Measurements from ENCODE around the gene FBXL5.

FBXL5 gene

DNA sequence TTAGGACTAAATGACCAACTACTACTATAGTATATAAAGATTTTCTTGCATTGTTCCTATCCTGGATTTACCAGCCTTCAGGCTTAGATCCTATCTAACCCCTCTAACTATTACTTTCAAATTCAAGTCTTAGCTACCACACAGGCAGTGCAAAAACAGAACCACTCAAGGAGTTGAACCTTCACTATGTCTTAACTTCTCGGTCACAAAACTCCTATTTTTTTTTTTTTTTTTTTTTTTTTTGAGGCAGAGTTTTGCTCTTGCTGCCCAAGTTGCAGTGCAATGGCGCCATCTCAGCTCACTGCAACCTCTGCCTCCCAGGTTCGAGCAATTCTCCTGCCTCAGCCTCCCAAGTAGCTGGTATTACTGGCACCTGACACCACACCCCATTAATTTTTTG lies 20.2 kb upstream of the FBXL5 start:
- H3K9ac ChIP-seq (ENCODE audit: insufficient read length, low read depth), result no peak overlapping the region
- H3K4me1 ChIP-seq (ENCODE audit: insufficient read depth, insufficient read length), result no peaks in the 10 kb centered on the region
- peaks cover 43% of the 10 kb centered on the region for H3K36me3 ChIP-seq (ENCODE audit: insufficient read depth, insufficient read length, low read length)
- H3K4me3 ChIP-seq (ENCODE audit: insufficient read length, low read depth), result no peak overlapping the region
- DNase-seq (ENCODE audit: low read depth, low spot score), result no peak
- TF ChIP-seq YY1 (IDR thresholded peaks at IDR 0.05; ENCODE audit: insufficient read depth, insufficient read length) (no peak), SUZ12 (IDR thresholded peaks at IDR 0.05; ENCODE audit: extremely low read depth, insufficient read depth, insufficient read length) (no peak), ZNF274 (IDR thresholded peaks at IDR 0.05; ENCODE audit: low read depth, low read length) (no peak)
- H3K9me3 ChIP-seq (ENCODE audit: insufficient read depth, low read length), result peaks cover 6% of the 10 kb centered on the region; the same call in 1 of the 2 replicates
- no peaks in the 10 kb centered on the region for H3K27me3 ChIP-seq (ENCODE audit: insufficient read depth, insufficient read length)

- Histone ChIP-seq H3K4me1 (ENCODE audit: insufficient read depth, insufficient read length) (no peaks in the 10 kb centered on the region), H3K9me3 (ENCODE audit: insufficient read depth, low read length) (peaks cover 6% of the 10 kb centered on the region; the same call in 1 of the 2 replicates), H3K4me3 (ENCODE audit: insufficient read length, low read depth) (no peak overlapping the region), H3K36me3 (ENCODE audit: insufficient read depth, insufficient read length, low read length) (peaks cover 42% of the 10 kb centered on the region), H3K27me3 (ENCODE audit: insufficient read depth, insufficient read length) (no peaks in the 10 kb centered on the region), H3K9ac (ENCODE audit: insufficient read length, low read depth) (no peak overlapping the region)
- no peak for DNase-seq (ENCODE audit: low read depth, low spot score)
- no peak for TF ChIP-seq ZNF274 (IDR thresholded peaks at IDR 0.05; ENCODE audit: low read depth, low read length)
- no peak for TF ChIP-seq SUZ12 (IDR thresholded peaks at IDR 0.05; ENCODE audit: extremely low read depth, insufficient read depth, insufficient read length)
- TF ChIP-seq YY1 (IDR thresholded peaks at IDR 0.05; ENCODE audit: insufficient read depth, insufficient read length), result no peak
These were observed 19.8 kb upstream of the FBXL5 start for GRCh38 chr4:15674926-15675325.

GRCh38 chr4:15674046-15674445 lies 18.9 kb upstream of the FBXL5 start:
- Histone ChIP-seq H3K9ac (ENCODE audit: insufficient read length, low read depth) (no peak overlapping the region), H3K4me1 (ENCODE audit: insufficient read depth, insufficient read length) (no peaks in the 10 kb centered on the region), H3K4me3 (ENCODE audit: insufficient read length, low read depth) (no peak overlapping the region), H3K27me3 (ENCODE audit: insufficient read depth, insufficient read length) (no peaks in the 10 kb centered on the region), H3K9me3 (ENCODE audit: insufficient read depth, low read length) (peaks cover 6% of the 10 kb centered on the region; the same call in 1 of the 2 replicates), H3K36me3 (ENCODE audit: insufficient read depth, insufficient read length, low read length) (peaks cover 36% of the 10 kb centered on the region)
- no peak for DNase-seq (ENCODE audit: low read depth, low spot score)
- TF ChIP-seq YY1 (IDR thresholded peaks at IDR 0.05; ENCODE audit: insufficient read depth, insufficient read length) (no peak), ZNF274 (IDR thresholded peaks at IDR 0.05; ENCODE audit: low read depth, low read length) (no peak), SUZ12 (IDR thresholded peaks at IDR 0.05; ENCODE audit: extremely low read depth, insufficient read depth, insufficient read length) (no peak)

- peaks cover 39% of the 10 kb centered on the region for H3K36me3 ChIP-seq (ENCODE audit: insufficient read depth, insufficient read length, low read length)
- H3K9ac ChIP-seq (ENCODE audit: insufficient read length, low read depth), result no peak overlapping the region
- H3K9me3 ChIP-seq (ENCODE audit: insufficient read depth, low read length), result peaks cover 6% of the 10 kb centered on the region; the same call in 1 of the 2 replicates
- TF ChIP-seq YY1 (IDR thresholded peaks at IDR 0.05; ENCODE audit: insufficient read depth, insufficient read length) (no peak), ZNF274 (IDR thresholded peaks at IDR 0.05; ENCODE audit: low read depth, low read length) (no peak), SUZ12 (IDR thresholded peaks at IDR 0.05; ENCODE audit: extremely low read depth, insufficient read depth, insufficient read length) (no peak)
- H3K27me3 ChIP-seq (ENCODE audit: insufficient read depth, insufficient read length), result no peaks in the 10 kb centered on the region
- no peak for DNase-seq (ENCODE audit: low read depth, low spot score)
- H3K4me1 ChIP-seq (ENCODE audit: insufficient read depth, insufficient read length), result no peaks in the 10 kb centered on the region
- no peak overlapping the region for H3K4me3 ChIP-seq (ENCODE audit: insufficient read length, low read depth)
These were observed 18.2 kb upstream of the FBXL5 start for GRCh38 chr4:15673337-15673736.

DNA sequence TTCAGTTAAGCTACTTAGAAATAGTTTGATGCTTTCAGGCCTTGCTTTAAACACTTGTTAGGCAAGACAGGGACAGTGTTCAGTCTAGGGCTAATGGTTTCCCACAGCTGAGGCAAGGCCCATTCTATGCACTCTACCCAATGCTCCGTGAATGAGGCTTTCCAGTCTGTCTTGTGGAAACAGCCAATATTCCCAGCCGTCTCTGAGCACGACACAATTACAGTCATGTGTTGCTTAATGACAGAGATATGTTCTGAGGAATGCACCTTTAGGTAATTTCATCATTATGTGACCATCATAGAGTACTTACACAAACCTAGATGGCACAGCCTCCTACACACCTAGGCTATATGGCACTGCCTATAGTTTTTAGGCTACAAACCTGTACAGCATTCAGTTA lies 16.9 kb upstream of the FBXL5 start:
- no peak overlapping the region for H3K9ac ChIP-seq (ENCODE audit: insufficient read length, low read depth)
- H3K4me3 ChIP-seq (ENCODE audit: insufficient read length, low read depth), result no peak overlapping the region
- TF ChIP-seq ZNF274 (IDR thresholded peaks at IDR 0.05; ENCODE audit: low read depth, low read length), result no peak
- no peak for TF ChIP-seq SUZ12 (IDR thresholded peaks at IDR 0.05; ENCODE audit: extremely low read depth, insufficient read depth, insufficient read length)
- TF ChIP-seq YY1 (IDR thresholded peaks at IDR 0.05; ENCODE audit: insufficient read depth, insufficient read length), result no peak
- peaks cover 39% of the 10 kb centered on the region for H3K36me3 ChIP-seq (ENCODE audit: insufficient read depth, insufficient read length, low read length)
- DNase-seq (ENCODE audit: low read depth, low spot score), result no peak
- no peaks in the 10 kb centered on the region for H3K27me3 ChIP-seq (ENCODE audit: insufficient read depth, insufficient read length)
- no peaks in the 10 kb centered on the region for H3K4me1 ChIP-seq (ENCODE audit: insufficient read depth, insufficient read length)
- H3K9me3 ChIP-seq (ENCODE audit: insufficient read depth, low read length), result no peaks in the 10 kb centered on the region

DNA sequence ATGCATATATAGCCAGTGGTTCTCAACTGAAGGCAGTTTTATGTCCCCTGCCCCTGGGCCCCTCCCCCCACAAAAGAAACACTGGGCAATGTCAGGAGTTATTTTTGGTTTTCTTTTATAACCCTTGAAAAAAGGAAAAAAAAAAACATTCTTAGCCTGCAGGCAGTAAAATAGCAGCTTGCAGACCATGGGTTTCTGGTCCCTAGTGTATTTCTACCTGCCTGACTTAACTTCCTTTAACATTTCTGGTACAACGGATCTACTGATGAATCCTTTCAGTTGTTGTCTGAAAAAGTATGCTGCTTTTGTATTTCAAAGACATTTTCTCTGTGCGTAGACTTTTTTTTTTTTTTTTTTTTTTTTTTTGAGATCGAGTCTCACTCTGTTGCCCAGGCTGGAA lies 15.4 kb upstream of the FBXL5 start:
- Histone ChIP-seq H3K9me3 (ENCODE audit: insufficient read depth, low read length) (no peaks in the 10 kb centered on the region), H3K27me3 (ENCODE audit: insufficient read depth, insufficient read length) (no peaks in the 10 kb centered on the region), H3K9ac (ENCODE audit: insufficient read length, low read depth) (no peak overlapping the region), H3K4me3 (ENCODE audit: insufficient read length, low read depth) (no peak overlapping the region), H3K4me1 (ENCODE audit: insufficient read depth, insufficient read length) (no peaks in the 10 kb centered on the region), H3K36me3 (ENCODE audit: insufficient read depth, insufficient read length, low read length) (peaks cover 50% of the 10 kb centered on the region)
- no peak for DNase-seq (ENCODE audit: low read depth, low spot score)
- TF ChIP-seq ZNF274 (IDR thresholded peaks at IDR 0.05; ENCODE audit: low read depth, low read length) (no peak), YY1 (IDR thresholded peaks at IDR 0.05; ENCODE audit: insufficient read depth, insufficient read length) (no peak), SUZ12 (IDR thresholded peaks at IDR 0.05; ENCODE audit: extremely low read depth, insufficient read depth, insufficient read length) (no peak)

- no peak overlapping the region for H3K9ac ChIP-seq (ENCODE audit: insufficient read length, low read depth)
- H3K9me3 ChIP-seq (ENCODE audit: insufficient read depth, low read length), result no peaks in the 10 kb centered on the region
- DNase-seq (ENCODE audit: low read depth, low spot score), result no peak
- no peak for TF ChIP-seq SUZ12 (IDR thresholded peaks at IDR 0.05; ENCODE audit: extremely low read depth, insufficient read depth, insufficient read length)
- no peak for TF ChIP-seq ZNF274 (IDR thresholded peaks at IDR 0.05; ENCODE audit: low read depth, low read length)
- no peak for TF ChIP-seq YY1 (IDR thresholded peaks at IDR 0.05; ENCODE audit: insufficient read depth, insufficient read length)
- no peaks in the 10 kb centered on the region for H3K4me1 ChIP-seq (ENCODE audit: insufficient read depth, insufficient read length)
- H3K27me3 ChIP-seq (ENCODE audit: insufficient read depth, insufficient read length), result no peaks in the 10 kb centered on the region
- H3K4me3 ChIP-seq (ENCODE audit: insufficient read length, low read depth), result no peak overlapping the region
- peaks cover 57% of the 10 kb centered on the region for H3K36me3 ChIP-seq (ENCODE audit: insufficient read depth, insufficient read length, low read length)
These were observed 13.6 kb upstream of the FBXL5 start for GRCh38 chr4:15668566-15669435.
